NCI-H2171 (cell line): ENCODE data around the gene DFFB.
A peak's percentile ranks its signal among the peaks of the same experiment; 100 is the strongest.
"Not testable (repeated sequence)": the region's sequence is repeated elsewhere in the genome, so short reads cannot be mapped to it uniquely, and the experiment has no call there.

Source experiments
- DNase-seq: peaks from one replicate; lab custom pipeline; 2025; lab: John Stamatoyannopoulos, UW

DFFB gene

DNA sequence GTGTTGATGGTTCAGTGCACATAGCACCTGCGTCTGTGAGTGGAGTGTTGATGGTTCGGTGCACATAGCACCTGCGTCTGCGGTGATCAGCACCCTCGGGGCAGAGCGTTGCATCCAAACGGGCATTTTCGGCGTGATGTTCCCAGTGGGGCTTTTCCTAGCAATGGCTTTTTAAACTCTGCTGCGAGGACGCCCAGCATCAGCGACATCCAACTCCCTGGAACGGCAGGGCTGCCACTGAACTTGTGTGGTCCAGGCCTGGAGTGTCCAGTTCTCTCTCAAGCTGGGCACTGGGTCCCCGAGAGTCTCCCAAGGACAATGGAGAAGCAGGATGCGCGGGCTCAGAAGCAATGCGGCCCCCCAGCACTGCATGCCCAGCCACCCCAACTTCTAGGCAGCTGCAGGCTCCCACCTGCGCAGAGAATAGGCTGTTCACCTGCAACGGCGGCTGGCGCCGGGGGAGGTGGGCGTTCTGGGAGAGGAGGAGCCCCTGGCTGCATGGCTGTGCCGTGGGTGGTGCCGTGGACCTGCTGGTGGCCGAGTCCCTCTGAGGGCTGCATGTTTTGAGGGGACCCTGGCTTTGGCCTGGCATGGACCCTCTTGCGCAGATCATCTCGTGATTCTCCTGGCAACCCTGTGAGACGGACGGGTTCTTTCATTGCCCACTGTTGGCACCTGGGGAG, 52.9 kb downstream of the DFFB start:
- DNase-seq: peak; percentile 29

DNA sequence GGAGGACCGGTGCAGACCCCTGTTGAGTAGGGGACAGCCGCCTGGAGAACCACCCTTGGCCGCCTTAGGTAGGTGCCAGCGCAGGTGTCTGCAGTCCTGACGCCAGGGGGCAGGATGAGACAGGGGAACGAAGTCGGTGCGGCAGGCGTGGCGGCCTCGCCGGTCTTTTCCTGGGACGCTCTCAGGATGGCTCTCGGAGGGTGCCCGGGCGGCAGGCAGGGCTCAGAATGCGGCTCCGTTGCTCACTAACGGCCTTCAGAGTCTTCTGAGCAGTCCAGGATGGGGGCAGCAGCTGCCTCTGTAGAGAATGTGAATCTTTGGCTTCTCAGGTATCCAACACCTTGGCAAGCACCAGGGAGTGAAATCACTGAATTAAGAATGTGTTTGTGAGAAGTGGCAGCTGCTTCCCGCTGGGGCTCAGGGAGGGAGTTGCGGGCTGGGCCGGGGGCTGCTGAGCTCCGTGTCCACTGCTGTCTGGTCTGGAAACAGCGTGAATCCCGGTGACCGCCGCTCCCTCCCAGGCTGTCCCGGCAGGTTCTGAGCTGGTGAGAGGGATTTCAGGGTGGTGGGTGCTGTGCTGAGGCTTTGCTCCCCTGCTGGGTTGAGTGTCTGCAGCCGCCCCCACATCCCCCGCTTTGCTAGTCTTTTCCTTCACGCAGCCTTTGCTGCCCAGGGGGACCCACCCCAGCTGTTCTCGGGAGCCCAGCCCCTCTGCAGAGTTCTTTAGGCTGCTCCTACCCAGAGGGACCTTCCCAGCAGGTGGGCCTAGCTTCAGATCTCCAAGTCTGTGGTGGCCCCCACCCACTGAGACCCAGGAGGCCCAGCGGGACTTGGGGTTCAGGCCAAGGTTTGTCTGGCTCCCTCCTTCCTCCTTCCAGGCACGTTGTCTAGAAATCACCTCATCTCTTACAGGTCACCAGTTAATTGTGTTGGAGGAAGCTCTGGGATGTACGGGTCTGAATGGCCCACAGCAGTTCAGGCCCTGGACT, 53.9 kb downstream of the DFFB start:
- peak; percentile 85 for DNase-seq

DNA sequence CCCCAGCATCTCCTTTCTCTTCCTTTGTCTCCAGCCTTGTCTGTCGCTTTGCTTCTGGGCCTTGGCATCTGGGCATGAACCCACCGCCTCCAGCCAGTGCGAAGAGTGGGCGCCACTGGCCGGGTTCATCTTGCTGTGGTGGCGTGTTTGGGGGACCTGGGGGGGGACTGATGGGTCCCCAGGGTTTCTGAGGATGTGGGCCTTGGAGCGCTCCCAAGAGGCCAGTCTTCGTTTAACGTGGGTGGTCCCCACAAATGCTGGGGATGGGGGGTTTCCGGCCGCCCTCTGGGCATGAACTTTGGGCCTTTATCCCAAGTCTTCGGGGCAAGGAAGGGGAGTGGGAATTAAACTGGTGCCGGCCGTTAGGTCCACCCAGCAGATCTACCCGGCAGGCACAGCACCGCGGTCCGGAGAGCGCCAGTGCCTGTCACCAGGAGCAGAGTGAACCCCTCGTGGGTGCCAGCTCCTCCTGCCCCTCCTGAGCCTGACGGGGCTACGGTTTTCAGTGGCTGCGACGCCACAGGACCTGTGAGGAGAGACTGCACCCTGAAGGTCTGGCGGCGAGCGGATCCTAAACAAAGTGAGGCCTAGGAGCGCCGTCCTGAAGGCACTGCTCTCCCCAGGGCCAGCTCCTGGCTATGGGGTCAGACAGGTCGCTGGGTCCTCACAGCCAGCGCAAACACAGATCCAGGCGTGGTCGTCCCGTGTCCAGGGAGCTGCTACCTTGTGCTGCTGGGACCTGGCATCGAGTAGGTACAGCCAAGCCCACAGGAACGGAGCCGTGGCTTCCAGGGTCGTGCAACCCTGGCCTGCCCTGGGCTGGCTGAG, 54.9 kb downstream of the DFFB start:
- DNase-seq: no peak

DNA sequence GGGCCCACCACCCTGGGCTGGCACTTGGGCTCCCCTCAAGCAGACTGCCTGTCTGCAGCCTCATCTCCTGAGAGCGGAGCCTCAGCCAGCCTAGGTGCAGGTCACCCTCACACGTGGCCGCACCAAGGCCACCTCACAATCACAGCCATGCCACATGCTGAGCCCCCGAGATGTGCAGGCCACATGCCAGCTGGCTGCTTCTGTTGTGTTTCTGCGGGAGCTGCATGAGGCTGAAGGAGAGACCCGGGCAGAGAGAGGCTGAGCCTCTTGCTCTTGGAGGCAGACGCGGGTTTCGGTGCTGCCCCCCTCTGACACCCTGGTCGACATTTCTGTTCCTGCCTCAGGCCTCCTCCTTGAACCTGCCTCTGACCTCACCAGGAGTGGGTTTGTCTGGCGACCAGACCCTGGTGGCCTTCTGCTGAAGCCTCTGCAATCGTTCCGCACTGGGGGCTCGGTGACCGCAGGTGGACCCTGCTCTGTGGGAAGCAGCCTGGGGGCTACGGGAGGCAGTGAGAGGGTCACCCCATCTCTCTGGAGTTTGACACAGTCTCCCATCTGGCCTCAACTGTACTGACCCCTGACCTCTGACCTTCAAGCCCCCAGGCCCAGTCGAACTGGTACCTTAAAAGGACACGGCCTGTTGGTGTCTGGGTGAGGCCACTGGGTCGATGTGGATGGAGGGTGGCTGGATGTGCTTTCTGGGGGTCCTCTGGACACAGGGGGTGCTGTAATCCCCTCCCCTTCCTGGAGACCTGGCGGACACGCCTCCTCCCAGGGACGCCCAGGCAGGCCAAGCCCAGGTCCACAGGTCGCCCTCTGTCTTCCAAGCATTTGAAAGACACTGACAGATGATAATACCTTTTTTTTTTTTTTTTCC, 55.8 kb downstream of the DFFB start:
- DNase-seq: no peak

DNA sequence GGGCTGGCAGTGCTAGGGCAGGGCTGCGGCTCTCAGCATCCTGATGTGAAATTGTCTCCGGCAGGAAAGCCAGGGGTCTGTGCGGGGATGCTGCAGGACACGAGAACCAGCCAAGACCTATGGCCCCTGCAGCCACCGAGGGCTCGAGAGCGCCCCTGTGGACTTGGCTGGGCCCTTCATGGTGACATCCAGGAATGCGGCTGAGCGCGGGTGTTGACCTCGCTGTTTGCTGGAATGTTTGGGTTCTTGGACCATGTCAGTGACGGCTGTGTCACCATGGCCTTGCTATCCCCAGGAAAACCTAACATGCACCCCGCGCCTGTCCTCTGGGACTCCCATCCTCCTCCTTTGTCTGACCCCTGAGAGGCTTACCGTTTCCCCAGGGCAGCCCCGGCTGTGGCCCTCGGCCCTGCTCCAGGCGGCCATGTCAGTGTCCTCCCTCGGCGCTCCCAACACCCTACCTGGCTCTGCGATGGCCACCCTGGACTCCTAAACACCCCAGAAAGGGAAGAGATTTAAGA, 57.1 kb downstream of the DFFB start:
- DNase-seq: no peak

DNA sequence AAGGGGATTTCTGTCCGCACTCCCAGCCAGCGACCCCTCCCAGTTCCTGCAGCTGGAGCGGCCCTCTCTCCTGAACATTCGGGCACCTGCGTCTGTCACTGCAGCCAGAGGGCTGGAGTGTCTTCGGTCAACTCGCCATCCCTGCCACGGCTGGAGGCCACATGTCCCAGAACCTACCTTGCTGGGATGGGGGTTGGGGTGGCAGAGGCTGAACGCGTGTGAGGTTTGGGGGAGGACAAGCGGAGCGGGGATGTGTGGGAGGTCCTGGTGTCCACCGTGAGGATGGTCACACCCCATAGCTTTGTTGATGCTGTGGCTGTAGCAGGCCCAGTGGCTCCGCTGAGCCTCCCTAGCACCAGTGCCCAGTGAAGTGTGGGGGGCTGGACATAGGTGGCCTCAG, 57.6 kb downstream of the DFFB start:
- no peak for DNase-seq

DNA sequence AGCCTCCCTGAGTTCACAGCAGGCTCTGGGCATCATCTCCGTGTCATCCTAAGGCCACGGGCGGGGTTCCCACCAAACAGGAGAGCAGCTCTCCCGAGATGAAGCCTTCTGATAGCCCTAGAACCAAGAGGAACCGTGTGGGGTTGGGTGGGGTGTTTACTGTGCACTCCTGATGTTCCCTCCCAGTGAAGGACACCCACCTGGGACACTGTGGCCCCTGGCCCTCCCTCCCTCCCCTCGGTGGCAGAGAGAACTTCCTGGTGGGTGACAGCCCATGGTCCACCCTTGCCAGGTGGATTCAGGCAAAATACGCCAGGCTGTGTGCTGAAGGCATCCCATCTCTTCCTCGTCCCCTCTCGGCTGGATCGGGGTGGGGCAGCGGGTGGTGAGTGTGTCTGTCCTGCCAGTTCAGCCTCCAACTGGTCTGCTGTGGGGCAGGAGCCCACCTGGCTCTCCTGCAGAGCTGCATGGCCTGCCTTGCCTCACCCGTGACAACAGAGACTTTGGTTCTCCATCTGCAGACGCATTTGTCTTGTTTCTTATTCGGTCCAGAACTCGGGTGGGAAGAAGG, 58.4 kb downstream of the DFFB start:
- DNase-seq: no peak

DNA sequence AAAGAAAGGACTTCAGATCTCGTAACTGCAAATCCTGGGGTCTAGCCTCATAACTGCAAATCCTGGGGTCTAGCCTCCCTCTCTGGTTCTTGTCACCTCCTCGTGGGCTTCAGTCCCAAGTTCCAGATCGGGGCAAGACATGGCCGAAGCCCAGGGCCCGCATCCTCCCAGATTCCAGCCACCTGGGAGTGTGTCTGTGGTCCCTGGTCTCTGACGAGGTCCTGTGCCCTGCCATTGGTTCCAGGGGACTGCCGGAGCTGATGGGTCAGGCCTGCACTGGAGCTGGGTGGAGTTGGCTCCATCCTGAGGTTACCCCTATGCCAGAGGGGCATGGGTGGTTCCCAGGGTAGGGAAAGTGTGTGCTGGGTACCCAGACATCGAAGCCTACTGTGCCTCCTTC, 60.5 kb downstream of the DFFB start:
- no peak for DNase-seq

DNA sequence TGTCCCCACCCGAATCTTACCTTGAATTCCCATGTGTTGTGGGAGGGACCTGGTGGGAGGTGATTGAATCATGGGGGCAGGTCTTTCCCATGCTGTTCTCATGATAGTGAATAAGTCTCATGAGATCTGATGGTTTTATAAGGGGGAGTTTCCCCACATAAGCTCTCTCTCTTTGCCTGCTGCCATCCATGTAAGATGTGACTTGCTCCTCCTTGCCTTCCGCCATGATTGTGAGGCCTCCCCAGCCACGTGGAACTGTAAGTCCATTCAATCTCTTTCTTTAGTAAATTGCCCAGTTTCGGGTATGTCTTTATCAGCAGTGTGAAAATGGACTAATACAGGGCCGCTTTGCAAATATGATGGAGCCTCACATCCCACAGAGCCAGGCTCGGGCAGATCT, 61.1 kb downstream of the DFFB start:
- not testable (repeated sequence) for DNase-seq

DNA sequence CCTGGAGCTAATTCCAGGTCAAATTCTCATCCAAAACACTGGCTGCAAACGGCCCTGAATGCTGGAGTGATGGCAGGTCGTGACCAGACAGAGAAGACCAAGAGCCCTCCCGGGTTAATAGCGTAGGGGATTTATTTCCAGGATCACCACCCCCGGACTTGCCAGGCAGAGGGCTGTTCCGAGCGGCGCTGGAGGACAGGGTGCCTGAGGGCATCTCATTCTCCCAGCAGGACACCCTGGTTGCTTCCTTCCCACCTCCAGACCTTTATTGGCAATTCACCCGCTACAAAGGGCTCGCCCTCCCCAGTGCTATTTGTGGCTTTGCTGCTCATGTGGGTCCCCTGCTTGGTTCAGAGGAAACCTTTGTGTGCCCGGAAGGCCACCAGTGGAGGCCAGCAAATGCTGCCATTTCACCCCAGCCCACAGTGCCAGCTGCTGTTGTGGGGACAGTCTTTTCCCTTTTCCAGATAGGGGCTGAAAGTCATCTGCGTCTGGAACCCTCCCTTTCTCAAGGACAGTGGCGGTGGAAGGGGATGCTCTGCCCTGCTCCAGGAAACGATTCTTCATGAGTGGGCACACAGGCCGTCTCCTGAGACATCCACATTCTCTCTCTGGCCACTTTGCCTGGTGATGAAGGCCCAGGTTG, 61.8 kb downstream of the DFFB start:
- no peak for DNase-seq

DNA sequence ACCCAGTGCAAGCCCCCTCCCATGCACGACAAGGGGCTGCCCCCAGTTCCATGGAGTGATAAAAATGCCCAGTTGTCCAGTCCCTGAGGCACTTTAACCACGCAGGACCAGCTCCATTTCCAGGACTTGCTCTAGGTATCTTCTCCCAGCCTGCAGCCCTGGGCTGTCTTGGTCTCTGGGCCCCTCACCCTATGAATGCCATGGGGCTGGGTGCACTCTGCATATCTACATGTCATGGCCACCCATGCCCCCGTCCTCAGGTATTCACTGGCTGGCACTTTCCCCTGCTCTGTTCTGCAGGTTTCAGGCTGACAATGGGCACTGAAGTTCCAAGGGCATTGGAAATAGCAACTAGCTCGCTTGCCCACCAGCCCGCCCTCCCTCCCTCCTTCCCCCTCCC, 62.4 kb downstream of the DFFB start:
- no peak for DNase-seq

DNA sequence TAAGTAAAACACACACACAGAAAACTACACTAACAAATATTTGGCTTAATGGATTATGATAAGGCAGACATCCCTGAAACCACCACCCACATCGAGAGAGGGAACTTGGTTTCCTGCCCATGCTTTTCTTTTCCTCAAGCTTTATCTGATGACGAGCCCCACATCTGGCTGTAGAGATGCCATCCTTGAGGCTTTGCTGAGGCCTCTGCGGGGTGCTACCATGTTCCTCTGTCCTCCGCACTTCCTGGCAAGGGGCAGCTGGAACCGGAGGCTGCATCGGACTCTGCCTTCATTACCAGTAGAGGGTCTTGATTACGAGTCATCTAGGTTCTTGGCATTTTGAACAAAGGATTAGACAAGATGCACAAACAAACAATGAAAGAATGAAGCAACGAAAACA, 64.5 kb downstream of the DFFB start:
- DNase-seq: no peak

DNA sequence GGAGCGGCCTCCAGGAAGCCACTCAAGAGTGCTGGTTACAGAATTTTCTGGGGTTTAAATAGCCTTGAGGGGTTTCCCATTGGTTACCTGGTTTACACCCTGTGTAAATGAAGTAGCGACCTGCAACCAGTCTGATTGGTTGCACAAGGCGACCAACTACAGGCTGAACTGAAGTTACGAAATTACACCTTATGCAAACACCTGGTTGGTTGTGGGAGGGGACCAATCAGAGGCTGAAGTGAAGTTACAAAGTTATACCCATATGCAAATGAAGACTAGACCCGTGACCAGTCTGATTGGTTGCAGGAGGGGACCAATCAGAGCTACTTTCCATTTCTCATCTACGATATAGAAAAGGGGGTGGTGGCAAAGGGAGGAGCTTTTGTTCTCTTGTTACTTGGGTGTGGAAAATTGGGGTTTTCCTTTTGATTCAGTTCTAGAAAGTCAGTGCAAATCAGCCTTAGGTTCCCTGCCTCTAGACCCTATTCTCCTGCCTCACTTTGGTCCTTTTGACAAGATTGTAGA, 65.0 kb downstream of the DFFB start:
- no peak for DNase-seq

DNA sequence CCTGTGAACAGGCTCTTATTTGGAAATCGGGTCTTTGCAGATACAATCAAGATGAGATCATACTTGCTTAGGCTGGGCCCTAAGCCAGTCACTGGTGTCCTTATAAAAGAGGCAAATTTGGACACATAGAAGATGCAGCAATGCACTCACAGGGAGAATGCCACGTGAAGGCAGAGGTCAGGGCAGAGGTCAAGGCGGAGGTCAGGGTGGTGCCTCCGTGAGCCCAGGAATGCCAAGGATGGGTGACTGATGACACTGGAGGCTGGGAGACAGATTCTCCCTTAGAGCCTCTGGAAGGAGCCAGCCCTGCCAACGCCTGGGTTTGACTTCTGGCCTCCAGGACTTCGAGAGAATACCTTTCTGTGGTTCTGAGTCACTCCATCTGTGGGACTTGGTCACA, 65.6 kb downstream of the DFFB start:
- DNase-seq: no peak

DNA sequence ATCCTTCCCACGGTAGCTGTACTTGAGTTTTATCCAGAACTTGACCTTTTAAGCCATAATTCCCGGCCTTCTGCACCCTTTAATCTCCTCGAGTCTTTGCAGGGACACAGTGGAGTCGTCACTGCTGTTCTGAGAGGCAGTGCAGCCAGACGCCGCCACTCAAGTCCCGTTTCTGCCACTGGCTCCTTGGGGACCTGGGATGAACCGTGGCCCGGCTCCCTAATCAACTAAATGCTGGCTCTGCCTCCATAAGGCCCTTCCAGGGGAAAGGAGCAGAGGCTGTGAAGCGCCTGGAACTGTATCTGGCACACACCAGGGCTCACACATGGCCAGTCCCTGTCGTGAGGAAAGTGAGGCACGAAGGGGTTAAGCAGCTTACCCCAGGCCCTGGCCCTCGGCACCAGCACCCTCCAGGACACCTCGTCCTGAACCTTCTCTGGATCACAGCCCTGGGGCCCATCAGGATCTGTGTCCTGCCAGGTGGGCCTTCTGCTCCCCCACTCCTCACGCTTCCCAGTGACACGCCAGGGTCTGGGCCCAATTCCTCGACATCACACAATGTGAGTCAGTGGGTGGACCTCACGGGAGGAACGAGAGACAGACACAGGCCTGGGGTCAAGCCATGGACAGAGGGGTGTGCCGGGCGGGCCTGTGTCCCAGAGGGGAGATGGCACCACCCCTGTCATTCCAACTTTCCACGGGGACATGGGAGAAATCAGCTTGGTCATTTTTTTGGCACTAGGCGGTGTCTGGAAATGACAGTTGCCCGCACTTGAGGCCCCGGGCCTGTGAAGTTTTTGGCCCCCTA, 66.3 kb downstream of the DFFB start:
- DNase-seq: no peak

DNA sequence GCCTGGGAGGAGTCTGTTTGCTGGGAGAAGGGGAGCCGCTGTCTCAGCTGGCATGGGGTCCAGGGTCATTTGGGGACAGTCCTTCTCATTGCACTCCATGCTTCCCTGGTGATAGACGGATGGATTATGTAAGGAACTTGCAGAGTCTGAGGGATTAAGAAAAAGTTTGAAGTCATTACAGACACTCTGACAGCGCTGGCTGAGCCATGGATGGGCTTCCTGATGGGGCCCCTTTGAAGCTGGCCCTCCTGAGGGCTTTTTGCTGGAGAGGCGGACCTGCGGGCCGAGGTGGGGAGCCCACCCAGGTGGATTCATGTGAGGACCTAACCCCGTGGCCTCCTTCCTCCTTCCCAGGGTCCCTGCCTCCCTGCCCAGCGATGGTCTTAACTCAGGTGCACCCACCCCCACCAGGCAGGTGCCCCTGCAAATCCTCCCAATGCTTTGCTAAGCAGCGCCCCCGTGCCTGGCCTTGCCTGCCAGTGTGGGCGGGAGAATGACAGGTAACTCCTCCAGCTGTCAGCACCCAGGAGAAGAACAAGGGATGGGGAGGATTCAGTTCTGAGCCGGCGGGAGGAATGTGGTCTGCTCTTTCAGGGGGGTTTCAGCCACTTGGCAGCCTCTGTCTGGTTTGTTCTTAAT, 67.0 kb downstream of the DFFB start:
- peak; percentile 25 for DNase-seq

DNA sequence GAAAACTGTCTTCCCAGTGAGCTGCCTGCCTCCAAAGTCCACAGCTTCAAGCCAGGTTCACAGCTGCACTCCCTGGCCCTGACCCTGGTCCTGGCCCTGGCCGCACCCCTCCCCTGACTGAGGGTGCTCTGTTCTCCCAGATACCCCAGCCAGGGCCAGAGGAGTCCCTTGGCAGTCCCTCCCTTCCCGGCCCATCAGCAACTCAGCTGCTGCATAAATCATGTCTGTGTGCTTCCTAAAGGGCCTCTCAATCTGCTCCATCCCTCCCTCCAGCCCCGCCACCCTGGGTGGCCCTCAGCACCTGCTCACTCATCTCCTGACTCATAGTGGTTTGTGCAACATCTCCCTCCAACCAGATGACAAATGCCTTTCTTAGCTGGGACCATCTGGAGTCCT, 67.5 kb downstream of the DFFB start:
- peak; percentile 90 for DNase-seq

DNA sequence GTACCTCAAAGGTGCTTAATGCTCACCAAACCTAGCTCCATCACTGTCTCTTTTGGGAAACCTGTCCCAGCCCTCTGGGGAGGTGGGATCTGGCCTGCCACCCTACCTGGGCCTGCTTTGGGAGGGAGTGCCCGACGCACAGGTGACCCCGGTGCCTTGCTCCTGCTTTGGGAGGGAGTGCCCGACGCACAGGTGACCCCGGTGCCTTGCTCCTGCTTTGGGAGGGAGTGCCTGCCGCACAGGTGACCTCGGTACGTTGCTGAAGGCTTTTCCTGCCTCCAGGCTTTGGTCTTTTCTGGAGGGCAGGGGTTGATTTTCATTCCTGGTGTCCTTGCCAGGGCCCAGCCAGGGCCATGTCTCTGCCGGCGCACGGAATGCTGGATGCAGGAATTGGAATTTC, 68.0 kb downstream of the DFFB start:
- no peak for DNase-seq

DNA sequence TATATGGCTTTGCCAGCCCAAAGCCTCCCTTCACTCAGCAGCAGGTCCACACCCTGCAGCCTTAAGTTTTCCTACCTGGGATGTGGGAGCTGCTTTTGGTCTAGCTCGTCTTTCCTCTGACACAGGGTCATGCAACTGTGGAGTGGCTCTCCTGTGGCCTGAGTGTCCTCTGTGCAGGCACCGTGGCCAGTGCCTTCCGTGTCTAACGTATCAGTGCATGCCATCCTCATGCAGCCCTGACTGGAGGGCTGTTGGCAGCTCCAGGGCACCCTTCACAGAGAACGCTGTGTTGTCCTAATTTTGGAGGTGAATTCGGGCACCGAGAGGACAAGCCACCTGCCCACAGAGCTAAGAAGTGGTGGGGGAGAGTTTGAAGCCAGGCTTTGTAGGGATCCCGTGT, 68.5 kb downstream of the DFFB start:
- no peak for DNase-seq
